HepG2 (cell line): Measurements from ENCODE around the gene ACOX3.

Source experiments
- ISL2 ChIP-seq: sonication (generic); formaldehyde crosslinking; IDR thresholded peaks from 2 replicates; pipeline ENCODE4 v1.5.0; 2020; ENCODE audit warnings: missing genetic modification reagents
- PTBP1 ChIP-seq: fragments of 200-400 bp; formaldehyde crosslinking; IDR thresholded peaks from 2 replicates; pipeline ENCODE4 v1.6.1; 2018; ENCODE audit warnings: low read length, low read depth; ENCODE audit not compliant: poor library complexity, severe bottlenecking
- TF ChIP-seq, protein P1 (sequence below): sonication (generic); formaldehyde crosslinking; IDR thresholded peaks from 2 replicates; pipeline ENCODE4 v1.4.0; 2020; ENCODE audit warnings: missing genetic modification reagents

DNA sequence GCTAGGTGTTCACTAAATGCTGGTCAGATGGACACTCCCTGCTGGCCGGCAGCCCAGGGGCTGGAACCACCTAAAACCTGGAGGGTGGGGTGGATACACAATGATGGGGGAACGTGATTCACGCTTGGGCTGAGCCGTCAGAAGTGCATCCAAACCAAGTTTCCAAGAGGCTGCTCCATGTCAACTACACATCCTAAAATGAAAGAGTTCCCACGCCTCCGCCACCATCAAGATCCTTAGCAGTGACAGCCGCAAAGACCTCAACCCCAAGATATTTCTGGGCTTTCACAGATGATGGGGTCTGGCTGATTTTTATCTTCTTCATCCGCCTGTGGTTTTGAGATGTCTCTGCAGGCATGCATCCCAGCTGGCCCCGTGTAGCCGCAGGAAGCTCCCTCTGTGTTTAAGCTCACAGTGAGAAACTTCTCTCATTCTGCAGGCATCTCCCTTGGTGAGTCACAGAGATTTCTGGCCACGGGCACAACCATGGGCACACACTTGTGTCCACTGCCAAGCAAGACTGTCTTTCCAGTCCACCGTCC, 86.5 kb downstream of the ACOX3 start:
- TF ChIP-seq PTBP1 (no peak), ISL2 (CRISPR knock-in tag) (no peak)
- TF ChIP-seq, protein P1, sequence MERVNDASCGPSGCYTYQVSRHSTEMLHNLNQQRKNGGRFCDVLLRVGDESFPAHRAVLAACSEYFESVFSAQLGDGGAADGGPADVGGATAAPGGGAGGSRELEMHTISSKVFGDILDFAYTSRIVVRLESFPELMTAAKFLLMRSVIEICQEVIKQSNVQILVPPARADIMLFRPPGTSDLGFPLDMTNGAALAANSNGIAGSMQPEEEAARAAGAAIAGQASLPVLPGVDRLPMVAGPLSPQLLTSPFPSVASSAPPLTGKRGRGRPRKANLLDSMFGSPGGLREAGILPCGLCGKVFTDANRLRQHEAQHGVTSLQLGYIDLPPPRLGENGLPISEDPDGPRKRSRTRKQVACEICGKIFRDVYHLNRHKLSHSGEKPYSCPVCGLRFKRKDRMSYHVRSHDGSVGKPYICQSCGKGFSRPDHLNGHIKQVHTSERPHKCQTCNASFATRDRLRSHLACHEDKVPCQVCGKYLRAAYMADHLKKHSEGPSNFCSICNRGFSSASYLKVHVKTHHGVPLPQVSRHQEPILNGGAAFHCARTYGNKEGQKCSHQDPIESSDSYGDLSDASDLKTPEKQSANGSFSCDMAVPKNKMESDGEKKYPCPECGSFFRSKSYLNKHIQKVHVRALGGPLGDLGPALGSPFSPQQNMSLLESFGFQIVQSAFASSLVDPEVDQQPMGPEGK = no peak
